K562 (cell line): Measurements from ENCODE around the gene IQCN. TPM values are rescaled to one million over a fixed set of nuclear protein-coding genes. Genes with fewer than 3 reads are reported as not detected.
A peak's percentile ranks its signal among the peaks of the same experiment; 100 is the strongest.

Source experiments
- ATF2 ChIP-seq: sonication (generic); formaldehyde crosslinking; IDR thresholded peaks from 2 replicates; pipeline ENCODE4 v1.8.1; 2022; ENCODE audit warnings: missing genetic modification reagents
- BRF2 ChIP-seq: IDR thresholded peaks from 3 replicates; pipeline ENCODE4 v1.6.1; 2011; ENCODE audit warnings: borderline replicate concordance, mild to moderate bottlenecking; ENCODE audit not compliant: insufficient read length, insufficient read depth
- CBFA2T3 ChIP-seq: fragments of 450-650 bp; IDR thresholded peaks from 2 replicates; pipeline ENCODE4 v1.6.1; 2017
- ETS1 ChIP-seq: conservative IDR thresholded peaks from 2 replicates; pipeline ENCODE4 v1.6.1; 2011; ENCODE audit warnings: low read depth, mild to moderate bottlenecking, low read length; ENCODE audit not compliant: control insufficient read depth
- KAT2B ChIP-seq: IDR thresholded peaks from one replicate; pipeline ENCODE4 v1.6.1; 2012; ENCODE audit warnings: low read depth, mild to moderate bottlenecking, control low read depth, inconsistent platforms, low read length, moderate library complexity
- NKRF ChIP-seq: fragments of 450-650 bp; IDR thresholded peaks from 2 replicates; pipeline ENCODE4 v1.6.1; 2016; ENCODE audit warnings: borderline replicate concordance
- PRMT5 ChIP-seq: sonication (generic); formaldehyde crosslinking; IDR thresholded peaks from 2 replicates; pipeline ENCODE4 v1.5.0; 2020; ENCODE audit warnings: missing genetic modification reagents
- TAF1 ChIP-seq: IDR thresholded peaks from 2 replicates; pipeline ENCODE4 v1.6.1; 2011; ENCODE audit warnings: mild to moderate bottlenecking, low read length, moderate library complexity; ENCODE audit not compliant: insufficient read depth, control insufficient read depth, severe bottlenecking; ENCODE audit errors: extremely low read depth
- THAP7 ChIP-seq: fragments of 250-450 bp; sonication (Bioruptor Pico); IDR thresholded peaks from 2 replicates; pipeline ENCODE4 v1.5.0; 2021
- XRCC5 ChIP-seq: fragments of 200-400 bp; formaldehyde crosslinking; IDR thresholded peaks from 2 replicates; pipeline ENCODE4 v1.6.1; 2017; ENCODE audit warnings: low read depth, mild to moderate bottlenecking, low read length
- ZBTB12 ChIP-seq: fragments of 250-450 bp; sonication (Bioruptor Pico); IDR thresholded peaks from 2 replicates; pipeline ENCODE4 v1.4.0; 2020
- ZFP30 ChIP-seq: fragments of 250-450 bp; sonication (Bioruptor Pico); IDR thresholded peaks from 2 replicates; pipeline ENCODE4 v1.8.0; 2022; ENCODE audit warnings: moderate library complexity, mild to moderate bottlenecking, inconsistent platforms, borderline replicate concordance
- ZNF395 ChIP-seq: fragments of 200-800 bp; sonication (Bioruptor generic); IDR thresholded peaks from 2 replicates; pipeline ENCODE4 v1.6.1; 2017; ENCODE audit warnings: missing genetic modification characterization, missing compliant biosample characterization
- ZNF449 ChIP-seq: fragments of 250-450 bp; sonication (Bioruptor Pico); IDR thresholded peaks from 2 replicates; pipeline ENCODE4 v1.8.0; 2022; ENCODE audit warnings: moderate library complexity, mild to moderate bottlenecking, inconsistent platforms
- polyA plus RNA-seq, 8 experiments: library from polyadenylated mRNA; depleted of rRNA in 4 of 8; stranded (reverse) in 5 of 8; unstranded in 3 of 8; fragments of >200 nt; fragmentation: Nextera tagmentation in 2 of 8; fragmentation: Illumina TruSeq in 1 of 8; extraction: Ambion mirVana in 2 of 8; extraction: Trizol in 1 of 8; gene quantifications; 2 replicates each; pipeline versions ENCODE4 v1.2.1 to v1.2.3, GENCODE V29; 2011 to 2014; ENCODE audit warnings: inconsistent platforms in 1 of 8, missing spikeins in 1 of 8
- total RNA-seq, 7 experiments: library from RNA; depleted of rRNA in 6 of 7; stranded (reverse); fragments of >200 nt in 6 of 7; fragmentation: Illumina TruSeq in 2 of 7; extraction: Trizol in 2 of 7; gene quantifications; 2 replicates each; pipeline versions ENCODE4 v1.2.1 to v1.2.3, GENCODE V29; 2011 to 2021; ENCODE audit warnings: low replicate concordance in 1 of 7

Gene IQCN
- total and polyA plus RNA-seq, 9 of the 15 experiments (the other 6 are each of a cell fraction or from before 2014, with no cell fraction given): 0.01 to 0.07 (median 0.04) TPM; not detected in 3

GRCh38 chr19:18233224-18233825 lies 40.9 kb downstream of the IQCN start (continued):
- TF ChIP-seq ATF2 (peak; percentile 71; the same call in 1 of the 2 replicates), BRF2 (no peak), ZFP30 (no peak), PRMT5 (peak; percentile 95), XRCC5 (peak; percentile 58; the same call in 1 of the 2 replicates), ZNF449 (CRISPR knock-in tag) (no peak), ZBTB12 (CRISPR knock-in tag) (no peak), NKRF (peak; percentile 89), KAT2B (no peak), CBFA2T3 (no peak), ZNF395 (CRISPR knock-in tag) (peak; percentile 84), TAF1 (no peak), ETS1 (peak; percentile 86), THAP7 (no peak)
